Renal cortical epithelial cell (primary cell): ENCODE data around the gene CFAP97. TPM values are rescaled to one million over a fixed set of nuclear protein-coding genes. Genes with fewer than 3 reads are reported as not detected.
"Not testable (repeated sequence)": the region's sequence is repeated elsewhere in the genome, so short reads cannot be mapped to it uniquely, and the experiment has no call there.

Source experiments
- DNase-seq: peaks from one replicate; pipeline ENCODE4 v3.0.0-alpha.2; 2011; ENCODE audit warnings: low read depth
- total RNA-seq: library from RNA; depleted of rRNA; stranded (reverse); fragments of >200 nt; gene quantifications from 2 replicates; pipeline ENCODE4 v1.2.3, GENCODE V29; 2014

The CFAP97 gene
- total RNA-seq = 37.7 and 38.9 TPM in 2 replicates

- DNase-seq = peak; percentile 52
Measured at GRCh38 chr4:185203486-185204237, at the start of gene CFAP97. Gene CFAP97, minus strand, starts transcription at chr4:185204000. Its CDS starts 12,804 bp downstream, at chr4:185191196.

- DNase-seq = no peak
Measured at GRCh38 chr4:185249105-185249504, 45.3 kb upstream of the CFAP97 start.

DNA sequence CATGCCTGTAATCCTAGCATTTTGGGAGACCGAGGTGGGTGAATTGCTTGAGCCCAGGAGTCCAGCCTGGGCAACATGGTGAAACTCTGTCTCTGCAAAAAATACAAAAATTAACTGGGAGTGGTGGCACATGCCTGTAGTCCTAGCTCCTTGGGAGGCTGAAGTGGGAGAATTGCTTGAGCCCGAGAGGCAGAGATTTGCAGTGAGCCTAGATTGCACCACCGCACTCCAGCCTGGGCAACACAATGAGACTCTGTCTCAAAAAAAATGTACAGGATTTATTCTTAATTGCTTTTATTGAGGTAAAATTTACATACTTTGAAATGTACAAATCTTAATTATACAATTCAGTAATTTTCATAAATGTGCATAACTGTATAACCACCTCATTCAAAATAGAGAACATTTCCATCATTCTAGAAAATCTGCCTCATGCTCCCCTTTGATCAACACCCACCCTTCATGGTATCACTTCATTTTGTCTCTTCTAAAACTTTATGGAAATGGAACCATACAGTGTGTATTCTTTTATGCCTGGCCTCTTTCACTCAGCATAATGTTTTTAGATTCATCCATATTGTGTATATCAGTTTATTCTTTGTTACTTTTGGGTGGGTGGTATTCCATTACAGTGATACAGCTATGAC, 44.7 kb upstream of the CFAP97 start:
- no peak for DNase-seq

DNA sequence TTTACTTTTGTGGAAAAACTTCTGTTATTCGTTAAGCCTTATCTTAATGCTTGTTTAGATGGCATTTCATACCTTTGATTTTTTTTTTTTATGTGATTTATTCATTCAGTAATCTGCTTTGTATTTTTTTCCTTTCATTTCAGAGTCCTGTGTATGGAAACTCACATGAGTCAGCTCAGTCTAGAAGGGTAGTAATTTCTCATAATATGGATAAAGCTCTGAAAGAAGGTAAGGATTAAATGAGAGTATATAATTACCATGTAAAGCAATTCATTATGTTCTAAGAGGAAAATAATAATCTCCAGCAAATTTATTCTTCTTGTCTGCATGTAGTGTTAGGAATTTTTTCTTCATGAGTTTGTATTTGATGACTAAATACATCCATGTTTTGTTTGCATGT, 43.4 kb upstream of the CFAP97 start:
- DNase-seq = no peak

DNA sequence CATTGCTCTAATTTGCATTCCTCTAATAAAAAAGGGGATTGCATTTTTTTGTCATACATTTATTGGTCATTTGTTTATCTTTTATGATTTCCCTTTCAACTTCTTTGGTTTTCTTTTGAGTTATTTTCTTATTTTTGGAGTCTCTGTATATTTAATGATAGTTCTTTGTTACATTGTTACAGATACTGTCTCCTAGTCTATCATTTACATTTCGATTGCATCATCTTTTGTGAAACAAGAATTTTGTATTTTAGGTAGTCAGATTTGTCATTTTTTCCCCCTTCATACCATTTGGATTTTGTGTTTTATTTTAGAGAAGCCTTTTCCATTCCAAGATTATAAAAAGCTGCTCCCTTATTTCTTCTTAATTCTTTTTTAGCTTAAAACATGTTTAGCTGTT, 42.7 kb upstream of the CFAP97 start:
- no peak for DNase-seq

DNA sequence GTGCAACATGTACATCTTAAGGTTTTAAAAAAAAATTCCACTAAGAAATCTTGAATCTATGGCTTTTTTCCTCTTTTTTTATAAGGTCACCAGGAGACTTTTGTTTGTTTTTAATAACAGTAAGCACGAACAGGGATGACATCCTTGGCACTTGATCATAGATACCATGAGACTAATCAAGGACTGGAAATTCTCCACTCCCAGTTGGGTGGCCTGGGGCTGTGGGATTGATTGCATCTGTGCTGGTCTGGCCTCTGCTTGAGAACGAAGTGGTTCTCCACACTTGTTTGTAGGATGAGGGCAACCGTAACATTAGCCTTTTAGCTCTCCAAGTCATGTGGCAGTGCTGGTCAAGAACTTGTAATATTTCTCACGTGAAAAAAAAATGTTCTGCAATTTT, 41.0 kb upstream of the CFAP97 start:
- DNase-seq = no peak

GRCh38 chr4:185243879-185244278, 40.1 kb upstream of the CFAP97 start:
- no peak for DNase-seq

DNA sequence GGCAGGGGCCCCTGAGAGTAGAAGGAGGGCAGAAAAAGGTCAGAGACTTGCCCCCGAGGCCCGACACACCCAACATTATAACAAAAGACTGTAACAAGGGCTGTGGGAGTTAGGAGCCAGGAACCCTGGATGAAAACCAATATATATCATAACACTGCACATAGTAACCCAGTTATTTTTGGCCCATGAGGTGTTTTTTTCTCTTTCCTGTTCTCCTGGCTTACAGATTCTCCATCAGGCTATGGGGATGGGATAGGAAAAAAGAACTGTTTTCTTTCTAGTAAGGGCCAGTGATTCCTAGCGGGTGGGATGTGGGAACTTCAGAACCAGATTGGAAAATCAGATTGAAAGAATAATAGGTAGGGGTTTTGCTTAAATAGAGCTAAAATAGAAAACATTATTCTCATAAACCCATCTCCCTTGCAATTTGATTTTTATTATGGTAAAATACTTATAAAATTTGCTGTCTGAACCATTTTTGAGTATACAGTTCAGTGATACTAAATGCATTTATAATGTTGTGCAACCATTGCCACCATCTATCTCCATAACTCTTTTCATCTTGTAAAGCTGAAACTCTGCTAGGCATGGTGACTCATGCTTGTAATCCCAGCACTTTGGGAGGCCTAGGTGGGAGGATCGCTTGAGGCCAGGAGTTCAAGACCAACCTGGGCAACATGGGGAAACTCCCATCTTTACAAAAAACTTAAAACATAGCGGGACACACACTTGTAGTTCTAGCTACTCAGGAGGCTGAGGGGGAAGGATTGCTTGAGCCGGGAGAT, 39.1 kb upstream of the CFAP97 start:
- DNase-seq = no peak

- not testable (repeated sequence) for DNase-seq
Measured at GRCh38 chr4:185240486-185240885, 36.7 kb upstream of the CFAP97 start.

- DNase-seq = no peak
Measured at GRCh38 chr4:185238750-185239149, 35.0 kb upstream of the CFAP97 start.

GRCh38 chr4:185238215-185238681, 34.4 kb upstream of the CFAP97 start:
- DNase-seq = no peak

GRCh38 chr4:185237175-185237574, 33.4 kb upstream of the CFAP97 start:
- no peak for DNase-seq

- DNase-seq = peak; percentile 41
Measured at GRCh38 chr4:185235843-185236503, 32.2 kb upstream of the CFAP97 start.

GRCh38 chr4:185235119-185235842, 31.5 kb upstream of the CFAP97 start:
- DNase-seq = no peak

DNA sequence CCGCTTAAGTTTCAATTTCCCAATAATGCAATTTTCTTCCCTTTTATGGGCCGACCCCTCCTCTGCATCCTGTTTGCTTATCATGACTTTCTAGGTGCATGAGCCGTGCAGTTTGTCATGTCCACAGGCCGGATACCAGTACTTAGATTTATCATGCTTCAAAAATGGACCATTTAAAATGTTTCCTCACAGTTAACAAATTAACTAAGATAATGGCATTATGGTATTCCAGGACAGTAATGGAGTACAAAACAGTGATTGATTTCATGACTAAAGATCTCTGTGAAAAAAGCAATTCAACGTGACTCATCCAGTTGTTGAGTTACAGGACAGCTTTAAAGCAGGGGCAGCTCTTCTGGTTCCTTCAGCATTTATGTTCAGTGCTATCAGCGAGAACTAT, 28.6 kb upstream of the CFAP97 start:
- peak; percentile 94 for DNase-seq

DNA sequence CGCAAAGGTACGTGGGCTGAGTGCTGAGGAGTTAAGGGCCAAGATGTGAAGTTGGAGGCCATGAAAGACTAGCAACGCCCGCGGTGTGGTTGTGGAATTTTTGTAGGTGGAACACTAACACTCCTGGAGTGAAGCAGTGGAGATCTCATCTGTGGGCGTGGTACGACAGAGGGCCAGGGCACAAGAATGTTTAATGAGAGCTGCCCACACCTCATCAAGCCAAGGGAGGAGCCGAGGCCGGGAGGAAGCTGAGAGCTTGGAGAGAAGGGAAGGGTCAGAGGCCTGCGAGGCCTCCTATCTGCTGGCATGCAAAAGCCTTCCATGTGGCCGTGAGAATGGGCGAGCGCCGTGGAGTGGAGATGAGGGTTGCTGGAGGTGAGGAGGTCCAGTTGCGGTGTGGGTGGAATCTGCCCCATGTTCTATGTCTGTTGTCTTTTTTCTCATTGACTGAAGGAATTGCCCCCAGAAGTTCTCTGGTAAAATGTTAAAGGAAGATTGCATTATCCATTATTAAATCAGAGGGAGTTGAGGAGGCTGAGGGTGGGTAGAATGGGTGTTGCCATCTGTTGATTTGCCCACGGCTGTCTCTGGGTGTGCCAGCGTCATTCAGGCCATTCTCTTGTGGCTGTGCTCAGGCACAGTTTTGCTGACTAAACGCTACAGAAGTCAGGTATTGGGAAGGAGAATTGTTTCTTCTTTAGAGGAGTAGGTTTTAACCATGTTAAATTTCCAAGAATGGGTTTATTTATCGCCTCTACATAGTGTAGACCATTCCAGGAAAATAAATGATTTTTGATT, 25.4 kb upstream of the CFAP97 start:
- no peak for DNase-seq

DNA sequence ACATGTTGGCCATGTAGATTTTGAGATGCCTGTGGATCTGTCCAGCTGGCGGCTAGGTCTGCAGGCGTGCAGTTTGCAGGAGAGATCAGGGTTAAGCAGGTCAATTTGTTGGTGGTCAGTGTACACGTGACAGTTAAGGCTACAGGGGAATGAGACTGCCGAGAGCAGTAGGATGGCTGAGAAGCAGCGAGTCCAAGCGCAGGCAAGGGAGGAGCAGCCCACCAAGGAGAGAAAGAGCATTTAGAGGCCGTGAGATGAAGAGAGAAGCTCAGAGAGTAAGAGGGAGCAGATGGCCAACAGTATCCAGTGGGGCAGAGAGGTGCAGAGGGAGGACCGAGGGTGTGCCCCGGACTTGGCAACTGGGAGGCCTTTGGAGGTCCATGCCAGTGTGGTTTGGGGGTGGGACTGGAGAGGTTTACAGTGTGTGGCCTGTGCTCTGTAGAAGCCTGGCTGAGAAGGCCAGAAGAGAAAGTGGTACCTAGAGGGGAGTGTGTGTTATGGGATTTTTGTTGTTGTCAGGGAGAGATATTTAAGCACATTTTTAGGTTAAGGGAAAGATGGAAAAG, 24.0 kb upstream of the CFAP97 start:
- no peak for DNase-seq

GRCh38 chr4:185227131-185227551, 23.3 kb upstream of the CFAP97 start:
- peak; percentile 68 for DNase-seq

GRCh38 chr4:185225940-185226339, 22.1 kb upstream of the CFAP97 start:
- no peak for DNase-seq

DNA sequence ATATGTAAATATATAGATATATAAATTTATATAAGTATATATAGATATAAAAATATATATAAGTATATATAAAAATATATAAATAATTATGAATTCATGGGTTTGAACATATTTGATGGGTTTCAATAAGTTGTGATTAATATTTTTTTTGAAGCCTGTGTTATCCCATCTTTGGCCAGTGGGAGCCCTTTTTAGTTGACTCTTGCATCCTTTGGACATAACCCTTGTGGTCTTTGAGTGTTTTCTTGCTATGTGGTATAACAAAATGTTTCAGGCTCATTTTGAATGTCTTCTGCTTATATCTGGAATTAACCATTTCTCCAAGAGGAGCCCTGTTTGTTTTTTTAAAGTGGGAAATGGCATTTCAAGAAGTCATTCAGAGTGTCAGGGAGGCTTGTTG, 20.8 kb upstream of the CFAP97 start:
- no peak for DNase-seq
